Measurements from ENCODE around the gene CLCNKB.

DNA sequence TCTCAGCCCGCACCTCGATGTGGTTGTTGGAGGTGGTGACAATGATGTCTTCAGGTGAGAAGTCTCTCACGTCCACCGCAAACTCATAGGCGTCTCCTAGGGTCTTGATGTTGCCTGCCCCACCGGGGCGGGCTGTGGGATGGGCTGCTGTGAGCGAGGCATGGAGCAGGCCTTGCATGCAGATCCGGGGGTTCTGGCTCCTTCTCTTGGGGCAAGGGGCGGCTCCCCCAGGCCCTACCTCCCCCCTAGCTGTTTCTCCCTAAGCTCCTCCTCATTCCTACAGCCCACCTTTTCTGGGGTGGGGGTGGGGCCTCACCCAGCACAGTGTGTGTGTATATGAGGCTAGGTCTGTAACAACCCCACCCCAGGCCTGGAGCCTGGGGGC is 26.5 kb upstream of the CLCNKB start:
- TF ChIP-seq, protein P1, sequence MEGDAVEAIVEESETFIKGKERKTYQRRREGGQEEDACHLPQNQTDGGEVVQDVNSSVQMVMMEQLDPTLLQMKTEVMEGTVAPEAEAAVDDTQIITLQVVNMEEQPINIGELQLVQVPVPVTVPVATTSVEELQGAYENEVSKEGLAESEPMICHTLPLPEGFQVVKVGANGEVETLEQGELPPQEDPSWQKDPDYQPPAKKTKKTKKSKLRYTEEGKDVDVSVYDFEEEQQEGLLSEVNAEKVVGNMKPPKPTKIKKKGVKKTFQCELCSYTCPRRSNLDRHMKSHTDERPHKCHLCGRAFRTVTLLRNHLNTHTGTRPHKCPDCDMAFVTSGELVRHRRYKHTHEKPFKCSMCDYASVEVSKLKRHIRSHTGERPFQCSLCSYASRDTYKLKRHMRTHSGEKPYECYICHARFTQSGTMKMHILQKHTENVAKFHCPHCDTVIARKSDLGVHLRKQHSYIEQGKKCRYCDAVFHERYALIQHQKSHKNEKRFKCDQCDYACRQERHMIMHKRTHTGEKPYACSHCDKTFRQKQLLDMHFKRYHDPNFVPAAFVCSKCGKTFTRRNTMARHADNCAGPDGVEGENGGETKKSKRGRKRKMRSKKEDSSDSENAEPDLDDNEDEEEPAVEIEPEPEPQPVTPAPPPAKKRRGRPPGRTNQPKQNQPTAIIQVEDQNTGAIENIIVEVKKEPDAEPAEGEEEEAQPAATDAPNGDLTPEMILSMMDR (IDR thresholded peaks at IDR 0.05) = no peak
- no peak for TF ChIP-seq POLR2A (IDR thresholded peaks at IDR 0.05)
